Activated T-cell treated with anti-CD3 and anti-CD28 coated beads, Interleukin-2, amount 50 U/mL, for 72 hours (primary cell): ENCODE data around the gene WWC1. TPM values are rescaled to one million over a fixed set of nuclear protein-coding genes. Genes with fewer than 3 reads are reported as not detected.
"Not testable (repeated sequence)": the region's sequence is repeated elsewhere in the genome, so short reads cannot be mapped to it uniquely, and the experiment has no call there.

Experiments used
- ATAC-seq, 2 donors: fragments of 150-1000 bp; cut with Tn5 transposase; replicated peaks in 1 of 2; 2 replicates each; pipeline ENCODE4 v1.10.0; 2021; ENCODE audit warnings: moderate library complexity in 2 of 2, mild to moderate bottlenecking in 1 of 2
- DNase-seq, 2 donors: peaks; one replicate each; pipeline ENCODE4 v3.0.0; 2021 to 2022; ENCODE audit warnings: mixed read lengths in 1 of 2
- H3K27ac Mint-ChIP-seq: one replicate; pipeline ENCODE4 v1.8.0; 2022; ENCODE audit warnings: mild to moderate bottlenecking, moderate library complexity, mixed read lengths
- H3K27me3 Mint-ChIP-seq: one replicate; pipeline ENCODE4 v1.8.0; 2022; ENCODE audit warnings: low read depth, mixed read lengths
- H3K36me3 Mint-ChIP-seq, 2 donors: one replicate each; pipeline ENCODE4 v1.8.0; 2022; ENCODE audit warnings: mixed read lengths in 2 of 2, mild to moderate bottlenecking in 1 of 2; ENCODE audit not compliant: insufficient read depth in 2 of 2
- H3K4me1 Mint-ChIP-seq: one replicate; pipeline ENCODE4 v1.8.0; 2022; ENCODE audit warnings: low read depth, mixed read lengths
- H3K4me3 Mint-ChIP-seq, 2 donors: one replicate each; pipeline ENCODE4 v1.8.0; 2022; ENCODE audit warnings: mild to moderate bottlenecking in 2 of 2, mixed read lengths in 2 of 2, moderate library complexity in 2 of 2
- H3K9me3 Mint-ChIP-seq, 2 donors: one replicate each; pipeline ENCODE4 v1.8.0; 2022; ENCODE audit warnings: mixed read lengths in 2 of 2
- total RNA-seq, 2 donors: library from RNA; stranded (reverse); gene quantifications; one replicate each; pipeline ENCODE4 v1.2.3, GENCODE V29; 2022

The WWC1 gene
- total RNA-seq, 2 donors from 2014 or later: 0.35 TPM; not detected in 1

GRCh38 chr5:168305281-168305680 is 13.8 kb downstream of the WWC1 start:
- no peak overlapping the region for H3K4me3 Mint-ChIP-seq
- H3K27me3 Mint-ChIP-seq: peaks cover 13% of the 10 kb centered on the region
- DNase-seq (no peak), ATAC-seq (no peak)
- no peaks in the 10 kb centered on the region for H3K4me1 Mint-ChIP-seq
- H3K9me3 Mint-ChIP-seq: no peaks in the 10 kb centered on the region
- H3K36me3 Mint-ChIP-seq: no peaks in the 10 kb centered on the region
- H3K27ac Mint-ChIP-seq: no peak overlapping the region

GRCh38 chr5:168307022-168307421 is 15.6 kb downstream of the WWC1 start:
- Mint-ChIP-seq H3K36me3 (no peaks in the 10 kb centered on the region), H3K4me1 (no peaks in the 10 kb centered on the region), H3K27ac (no peak overlapping the region)

GRCh38 chr5:168307925-168308584 is 16.6 kb downstream of the WWC1 start:
- ATAC-seq: no peak
- Mint-ChIP-seq H3K27me3 (peaks cover 13% of the 10 kb centered on the region), H3K9me3 (no peaks in the 10 kb centered on the region), H3K4me1 (no peaks in the 10 kb centered on the region), H3K4me3 (no peak overlapping the region), H3K36me3 (no peaks in the 10 kb centered on the region), H3K27ac (no peak overlapping the region)
- DNase-seq: no peak

More at GRCh38 chr5:168307022-168307421, 15.6 kb downstream of the WWC1 start:
- peaks cover 13% of the 10 kb centered on the region for H3K27me3 Mint-ChIP-seq
- ATAC-seq (no peak), DNase-seq (no peak)
- H3K9me3 Mint-ChIP-seq: no peaks in the 10 kb centered on the region
- no peak overlapping the region for H3K4me3 Mint-ChIP-seq

GRCh38 chr5:168308976-168309598 is 17.6 kb downstream of the WWC1 start:
- Mint-ChIP-seq H3K27ac (no peak overlapping the region), H3K9me3 (no peaks in the 10 kb centered on the region), H3K4me3 (no peak overlapping the region), H3K36me3 (no peaks in the 10 kb centered on the region), H3K4me1 (no peaks in the 10 kb centered on the region), H3K27me3 (peaks cover 13% of the 10 kb centered on the region)
- DNase-seq (no peak), ATAC-seq (no peak)

- DNase-seq, H3K27ac Mint-ChIP-seq, ATAC-seq, H3K36me3 Mint-ChIP-seq, H3K4me3 Mint-ChIP-seq, H3K9me3 Mint-ChIP-seq, H3K4me1 Mint-ChIP-seq: not testable (repeated sequence)
- H3K27me3 Mint-ChIP-seq: peaks cover 13% of the 10 kb centered on the region
Observed at GRCh38 chr5:168310541-168310940, 19.1 kb downstream of the WWC1 start.

- Mint-ChIP-seq H3K27ac (no peak overlapping the region), H3K9me3 (no peaks in the 10 kb centered on the region), H3K27me3 (peaks cover 13% of the 10 kb centered on the region), H3K4me3 (no peak overlapping the region), H3K4me1 (no peaks in the 10 kb centered on the region), H3K36me3 (no peaks in the 10 kb centered on the region)
- ATAC-seq (no peak), DNase-seq (no peak)
Observed at GRCh38 chr5:168311061-168311566, 19.7 kb downstream of the WWC1 start.

- DNase-seq (no peak), ATAC-seq (no peak)
- no peaks in the 10 kb centered on the region for H3K9me3 Mint-ChIP-seq
- H3K36me3 Mint-ChIP-seq: no peaks in the 10 kb centered on the region
- no peak overlapping the region for H3K27ac Mint-ChIP-seq
- no peaks in the 10 kb centered on the region for H3K4me1 Mint-ChIP-seq
- peaks cover 13% of the 10 kb centered on the region for H3K27me3 Mint-ChIP-seq
- no peak overlapping the region for H3K4me3 Mint-ChIP-seq
Observed at GRCh38 chr5:168312606-168313295, 21.3 kb downstream of the WWC1 start.

GRCh38 chr5:168313596-168314204 is 22.3 kb downstream of the WWC1 start:
- Mint-ChIP-seq H3K9me3 (no peaks in the 10 kb centered on the region), H3K4me1 (no peaks in the 10 kb centered on the region), H3K36me3 (no peaks in the 10 kb centered on the region), H3K27me3 (peaks cover 12% of the 10 kb centered on the region), H3K4me3 (no peak overlapping the region), H3K27ac (no peak overlapping the region)
- no peak for DNase-seq
- ATAC-seq: no peak

- Mint-ChIP-seq H3K9me3 (no peaks in the 10 kb centered on the region), H3K4me3 (no peak overlapping the region), H3K27me3 (no peaks in the 10 kb centered on the region), H3K27ac (no peak overlapping the region), H3K36me3 (no peaks in the 10 kb centered on the region), H3K4me1 (no peaks in the 10 kb centered on the region)
- ATAC-seq (no peak), DNase-seq (no peak)
Observed at GRCh38 chr5:168314735-168315411, 23.4 kb downstream of the WWC1 start.

- no peak for ATAC-seq
- Mint-ChIP-seq H3K4me3 (no peak overlapping the region), H3K9me3 (no peaks in the 10 kb centered on the region), H3K4me1 (no peaks in the 10 kb centered on the region), H3K27me3 (no peaks in the 10 kb centered on the region), H3K36me3 (no peaks in the 10 kb centered on the region), H3K27ac (no peak overlapping the region)
- DNase-seq: no peak
Observed at GRCh38 chr5:168315416-168316138, 24.1 kb downstream of the WWC1 start.

GRCh38 chr5:168316139-168316578 is 24.7 kb downstream of the WWC1 start:
- Mint-ChIP-seq H3K4me3 (no peak overlapping the region), H3K36me3 (no peaks in the 10 kb centered on the region), H3K4me1 (no peaks in the 10 kb centered on the region), H3K27me3 (no peaks in the 10 kb centered on the region), H3K27ac (no peak overlapping the region), H3K9me3 (no peaks in the 10 kb centered on the region)
- DNase-seq (no peak), ATAC-seq (no peak)

- no peak for ATAC-seq
- no peak overlapping the region for H3K27ac Mint-ChIP-seq
- no peaks in the 10 kb centered on the region for H3K9me3 Mint-ChIP-seq
- H3K4me1 Mint-ChIP-seq: no peaks in the 10 kb centered on the region
- no peaks in the 10 kb centered on the region for H3K36me3 Mint-ChIP-seq
- H3K27me3 Mint-ChIP-seq: no peaks in the 10 kb centered on the region
- no peak for DNase-seq
- H3K4me3 Mint-ChIP-seq: no peak overlapping the region
Observed at GRCh38 chr5:168317096-168317520, 25.7 kb downstream of the WWC1 start.
